Cardiac septum (tissue), 1 donor: Measurements from ENCODE around the gene NDUFAF3. TPM values are rescaled to one million over a fixed set of nuclear protein-coding genes. Genes with fewer than 3 reads are reported as not detected.

Experiments
- DNase-seq: peaks from one replicate; pipeline ENCODE4 v3.0.0-alpha.2; 2020; ENCODE audit warnings: low spot score
- intact Hi-C: fragments of 100-400 bp; cut with DNase I; formaldehyde crosslinking; loops from one replicate; pipeline ENCODE4 v1.14.0; 2022
- long read RNA-seq: library from polyadenylated mRNA; unstranded; transcript quantifications from one replicate; pipeline ENCODE4 v2.0.0, GENCODE V29; 2021
- total RNA-seq: library from RNA; stranded (reverse); fragmentation: NEBNext Ultra II Directional; extraction: Animal tissue kit (Norgen Biotek cat#: 25700); gene quantifications from one replicate; pipeline ENCODE4 v1.2.1, GENCODE V29; 2021
- donor health status: DM: no; HTN: no; CAD: no.

NDUFAF3 gene
- 140 TPM for total RNA-seq
- long read RNA-seq, transcript NDUFAF3-202 (5 exons, 2,012 nt) = major isoform, 248 of 306 reads
- long read RNA-seq, partial matches to known transcripts = 1 of 306 reads
- long read RNA-seq, other reads (novel, unspliced or antisense) = 53 of 306 reads

GRCh38 chr3:49021813-49022687 is at the start of gene NDUFAF3:
NDUFAF3 (plus strand) TSS chr3:49022121; CDS start chr3:49022145, 24 bp downstream.
- intact Hi-C loops = no loop called here
- DNase-seq = peak; percentile 97

DNA sequence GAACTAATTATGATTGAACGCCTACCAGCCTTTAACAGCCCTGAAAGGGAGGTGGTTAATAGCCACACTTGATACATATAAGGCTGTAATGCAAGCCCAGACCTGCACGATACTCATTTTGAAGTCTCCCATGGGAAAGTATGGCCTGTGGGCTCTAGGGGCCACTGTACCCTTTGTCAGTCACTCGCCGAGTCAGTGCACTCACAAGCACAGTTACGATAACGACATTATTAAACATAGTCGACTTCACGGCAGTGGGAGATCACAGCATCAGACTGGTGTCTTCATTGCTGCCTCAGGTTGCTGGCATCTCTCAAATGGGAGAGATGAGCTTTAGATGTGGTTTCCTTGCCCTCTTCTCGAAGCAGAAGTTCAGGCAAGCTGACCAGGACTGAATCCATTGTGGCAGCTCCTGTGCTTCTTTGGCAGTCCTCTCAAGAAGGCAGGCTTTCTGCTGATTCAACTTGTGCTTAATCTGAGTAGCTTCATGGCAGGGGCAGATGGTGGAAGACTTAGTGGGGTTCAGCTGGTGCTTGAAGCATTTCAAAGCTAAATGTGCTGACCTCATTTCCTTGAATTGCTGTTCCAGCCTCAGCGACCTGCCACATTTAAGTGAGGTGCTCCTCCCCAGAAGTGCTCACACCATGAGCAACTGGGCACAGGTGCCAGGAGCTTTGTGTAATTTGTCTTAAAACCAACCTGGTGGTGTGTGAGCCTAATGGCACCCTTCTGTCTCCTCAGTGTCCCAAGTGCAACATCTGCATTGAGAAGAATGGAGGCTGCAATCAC is 47.7 kb upstream of the NDUFAF3 start:
- intact Hi-C loops = no loop called here
- DNase-seq = no peak

DNA sequence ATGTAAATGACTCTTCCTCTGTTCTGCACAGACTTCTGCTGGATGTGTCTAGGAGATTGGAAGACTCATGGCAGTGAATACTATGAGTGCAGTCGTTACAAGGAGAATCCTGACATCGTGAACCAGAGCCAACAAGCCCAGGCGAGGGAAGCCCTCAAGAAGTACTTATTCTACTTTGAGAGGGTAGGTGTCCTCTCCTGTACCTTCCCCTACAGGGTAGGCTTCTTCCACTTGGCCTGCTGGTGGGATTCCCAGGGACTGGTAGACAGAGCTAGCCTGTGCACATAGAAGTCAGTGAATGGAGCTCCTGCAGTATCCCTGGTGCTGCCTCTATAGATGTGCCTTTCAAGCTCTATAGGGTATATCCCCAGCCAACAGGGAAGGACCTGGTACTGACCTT is 42.5 kb upstream of the NDUFAF3 start:
- DNase-seq = no peak
- intact Hi-C loops = no loop called here

GRCh38 chr3:48980295-48980694 is 41.6 kb upstream of the NDUFAF3 start:
- intact Hi-C loops = loop anchor here (10.0 kb wide), 1 partner anchor 465 kb away; no protein-coding TSS in a partner anchor
- no peak for DNase-seq

GRCh38 chr3:48982016-48982415 is 39.9 kb upstream of the NDUFAF3 start:
- intact Hi-C loops = loop anchor here (10.0 kb wide), 1 partner anchor 463 kb away; no protein-coding TSS in a partner anchor
- DNase-seq = no peak

GRCh38 chr3:48982686-48983085 is 39.2 kb upstream of the NDUFAF3 start:
- intact Hi-C loops = loop anchor here (10.0 kb wide), 1 partner anchor 462 kb away; no protein-coding TSS in a partner anchor
- no peak for DNase-seq

DNA sequence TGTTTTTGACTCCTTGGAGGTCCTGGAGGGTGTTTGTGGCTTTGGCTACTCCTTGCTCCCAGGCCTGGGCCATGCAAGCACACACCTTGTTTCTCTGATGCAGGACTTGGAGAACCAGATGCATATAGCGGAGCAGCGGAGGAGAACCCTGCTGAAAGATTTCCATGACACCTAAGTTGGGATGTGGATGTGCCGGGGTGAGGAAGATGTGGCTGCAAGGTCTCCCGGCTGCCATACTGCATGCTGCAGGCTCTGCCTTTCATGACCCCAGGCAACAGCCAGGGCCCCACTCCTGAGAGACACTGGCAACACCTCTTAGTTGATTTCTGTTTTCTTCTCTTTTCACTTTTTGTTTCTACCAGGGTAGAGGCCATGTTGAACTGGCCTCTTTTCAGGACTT is 38.8 kb upstream of the NDUFAF3 start:
- no peak for DNase-seq
- intact Hi-C loops = loop anchor here (10.0 kb wide), 1 partner anchor 462 kb away; no protein-coding TSS in a partner anchor

DNA sequence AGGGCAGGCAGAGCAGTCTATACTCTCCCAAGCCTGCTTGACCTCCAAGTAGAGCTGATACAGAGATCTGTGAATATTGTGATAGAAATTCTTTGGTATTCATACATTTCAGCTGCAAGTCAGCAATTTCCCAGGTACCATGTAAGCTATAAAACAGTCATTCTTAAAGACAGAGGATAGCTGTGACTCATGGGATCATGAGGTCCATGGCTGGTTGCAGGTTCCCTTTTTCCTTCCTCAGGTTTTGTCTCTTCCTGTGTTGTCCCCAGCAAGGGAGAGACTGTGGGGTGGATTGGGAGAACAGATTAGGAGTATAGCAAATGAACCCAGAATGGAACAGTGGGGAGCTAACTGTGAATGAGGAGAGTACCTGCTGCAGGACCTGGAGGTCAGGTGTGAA is 37.3 kb upstream of the NDUFAF3 start:
- intact Hi-C loops = loop anchor here (5.0 to 10.0 kb wide), 2 partner anchors 108 to 460 kb away; partner anchors contain the start of gene QRICH1
- no peak for DNase-seq

- DNase-seq = no peak
- intact Hi-C loops = loop anchor here (5.0 to 10.0 kb wide), 2 partner anchors 106 to 459 kb away; partner anchors contain the start of gene QRICH1
Measured at GRCh38 chr3:48985831-48986376, 36.0 kb upstream of the NDUFAF3 start.

DNA sequence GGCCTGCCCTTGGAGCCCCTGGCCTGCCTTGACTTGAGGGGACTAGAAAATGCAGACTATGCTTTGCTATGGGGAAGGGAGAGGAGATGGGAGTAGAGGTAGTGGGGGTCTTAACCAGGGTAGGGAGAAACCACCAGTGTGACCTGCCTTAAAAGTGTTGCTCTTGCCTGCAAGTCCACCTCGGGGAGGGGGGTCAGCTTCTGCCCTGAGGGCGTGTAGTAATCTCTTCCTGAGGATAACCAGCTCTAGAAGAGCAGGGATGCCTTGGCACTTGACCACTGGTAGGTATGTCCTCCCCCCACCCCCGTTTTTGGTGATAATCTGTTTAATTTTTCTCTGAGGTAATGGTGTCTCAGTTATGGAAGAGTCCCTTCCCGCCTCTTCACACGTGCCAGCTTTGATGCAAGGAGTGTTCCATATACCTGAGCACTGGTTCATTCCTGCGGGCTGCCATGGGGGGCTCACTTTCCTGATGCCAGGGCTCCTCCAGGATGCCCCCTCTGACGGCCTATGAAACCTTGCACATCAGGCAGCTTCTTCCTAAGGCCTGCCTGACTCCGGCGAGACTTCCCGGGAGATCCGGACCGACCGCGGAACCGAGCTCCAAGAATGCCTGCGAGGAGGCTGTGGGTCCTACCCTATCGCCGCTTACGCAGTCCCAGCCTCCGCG is 32.7 kb upstream of the NDUFAF3 start:
- DNase-seq = no peak
- intact Hi-C loops = loop anchor here (2.0 to 10.0 kb wide), 3 partner anchors 18 to 456 kb away; partner anchors contain the start of genes QRICH1 and WDR6

GRCh38 chr3:48989796-48990635 is 31.9 kb upstream of the NDUFAF3 start, which contains the start of gene P4HTM:
P4HTM (plus strand) TSS chr3:48990241; CDS start chr3:48990257, 16 bp downstream.
- peak; percentile 91 for DNase-seq
- intact Hi-C loops = loop anchor here (2.0 to 10.0 kb wide), 3 partner anchors 17 to 455 kb away; partner anchors contain the start of genes QRICH1 and WDR6

- intact Hi-C loops = no loop called here
- DNase-seq = no peak
Measured at GRCh38 chr3:48990636-48991469, 31.1 kb upstream of the NDUFAF3 start.

DNA sequence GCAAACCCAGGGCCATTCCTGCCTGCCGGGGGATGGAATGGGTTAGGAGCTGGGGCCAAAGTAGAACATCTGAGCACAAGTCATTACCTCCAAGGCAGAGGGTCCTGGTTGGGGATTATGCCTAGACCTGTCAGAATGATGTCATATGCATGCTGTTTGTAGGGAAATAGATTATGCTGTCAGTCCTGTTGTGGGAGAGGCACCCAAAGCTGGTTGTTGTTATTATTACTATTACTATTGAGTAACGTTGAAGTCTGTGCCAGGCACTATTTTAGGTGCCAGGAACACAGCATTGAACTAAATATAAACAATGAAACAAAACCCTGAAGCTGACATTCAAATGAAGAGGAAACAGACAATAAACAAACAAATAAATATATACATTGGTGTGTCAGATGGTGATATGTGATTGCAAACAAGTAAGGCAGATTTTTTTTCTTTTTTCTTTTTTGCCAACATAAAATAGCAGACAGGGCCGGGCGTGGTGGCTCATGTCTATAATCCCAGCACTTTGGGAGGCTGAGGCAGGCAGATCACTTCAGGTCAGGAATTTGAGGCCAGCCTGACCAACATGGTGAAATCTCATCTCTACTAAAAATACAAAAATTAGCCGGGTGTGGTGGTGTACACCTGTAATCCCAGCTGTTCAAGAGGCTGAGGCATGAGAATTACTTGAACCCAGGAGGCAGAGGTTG is 29.9 kb upstream of the NDUFAF3 start:
- no peak for DNase-seq
- intact Hi-C loops = no loop called here

DNA sequence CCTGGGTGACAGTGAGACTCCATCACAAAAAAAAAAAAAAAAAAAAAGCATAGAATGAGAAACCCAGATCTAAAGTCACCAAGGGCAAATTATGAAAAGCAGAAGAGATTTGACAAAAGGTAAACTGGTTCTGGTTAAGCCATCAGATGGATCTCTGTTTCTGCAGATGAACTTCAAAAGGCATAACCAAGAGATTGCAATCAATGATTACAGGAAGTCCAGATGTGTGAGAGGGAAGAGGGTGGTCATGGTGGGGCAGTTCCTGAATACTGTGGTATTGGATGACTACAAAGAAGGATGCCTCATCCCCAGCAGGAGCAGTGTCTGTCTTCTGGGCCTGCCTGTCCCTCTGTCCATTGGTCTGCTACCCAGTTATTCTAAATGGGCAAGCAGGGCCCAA is 28.1 kb upstream of the NDUFAF3 start:
- intact Hi-C loops = no loop called here

DNA sequence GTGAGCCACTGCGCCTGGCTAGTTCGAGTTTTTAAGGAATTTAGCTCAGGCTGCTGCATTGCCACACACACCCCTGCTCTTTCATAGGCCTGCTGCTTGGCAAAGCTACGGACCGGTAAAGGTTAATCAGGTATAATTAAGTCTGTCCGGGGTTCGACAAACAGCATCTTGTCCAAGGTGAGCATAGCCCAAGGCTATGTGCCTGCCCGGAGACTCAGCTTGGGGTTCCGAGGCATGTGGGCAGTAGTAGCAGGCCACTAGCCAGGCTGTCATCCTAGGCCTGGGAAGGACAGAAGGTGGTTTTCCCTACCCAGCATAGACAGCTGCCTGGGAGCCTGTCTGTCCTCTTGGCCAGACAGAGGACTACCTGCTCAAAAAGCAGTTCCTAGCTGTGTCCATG is 25.3 kb upstream of the NDUFAF3 start:
- intact Hi-C loops = no loop called here
- DNase-seq = no peak

More for the DNA sequence above, 28.1 kb upstream of the NDUFAF3 start:
- DNase-seq = no peak

DNA sequence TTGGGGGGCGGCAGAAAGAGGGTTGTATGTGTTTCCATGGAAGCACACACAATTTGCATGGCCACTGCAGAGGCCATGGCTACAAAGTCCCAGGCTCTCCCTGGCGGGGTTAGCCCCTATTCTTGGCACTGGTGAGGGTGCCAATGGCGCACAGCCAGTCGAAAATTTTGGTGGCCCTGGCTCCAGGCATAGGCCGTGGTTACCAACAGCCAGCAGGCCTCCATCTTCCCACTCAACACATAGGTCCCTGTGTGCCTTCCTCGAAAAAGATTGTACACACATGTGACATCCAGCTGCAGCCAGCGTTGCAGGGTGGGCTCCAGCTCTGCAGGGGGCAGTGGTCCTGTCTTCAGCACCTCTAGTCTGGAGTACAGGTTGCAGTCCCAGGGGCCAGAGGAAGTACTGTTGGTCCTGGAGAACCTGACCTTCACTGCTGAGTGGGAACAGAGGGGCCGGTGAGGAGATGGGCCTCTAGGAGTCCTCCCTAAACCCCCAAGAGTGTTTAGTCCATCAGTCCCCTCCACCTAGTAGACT is 24.8 kb upstream of the NDUFAF3 start:
- DNase-seq = no peak
- intact Hi-C loops = no loop called here
